Muscle layer of duodenum (tissue), 2 donors: ENCODE results near the gene ORAI3.
"Not testable (repeated sequence)": the region's sequence is repeated elsewhere in the genome, so short reads cannot be mapped to it uniquely, and the experiment has no call there.

ENCODE experiments used
- H3K27ac ChIP-seq: one replicate; pipeline ENCODE4 v1.7.0; 2013; ENCODE audit warnings: mild to moderate bottlenecking, low read length
- H3K27me3 ChIP-seq: one replicate; pipeline ENCODE4 v1.7.0; 2013; ENCODE audit warnings: low read depth, mild to moderate bottlenecking, control low read depth, low read length
- H3K36me3 ChIP-seq, 2 donors: one replicate each; pipeline ENCODE4 v1.7.0; 2013; ENCODE audit warnings: low read length in 2 of 2, control low read depth in 1 of 2, mild to moderate bottlenecking in 1 of 2; ENCODE audit not compliant: insufficient read depth in 2 of 2, control insufficient read depth in 1 of 2
- H3K4me1 ChIP-seq, 2 donors: one replicate each; pipeline ENCODE4 v1.7.0; 2013; ENCODE audit warnings: low read length in 2 of 2, mild to moderate bottlenecking in 2 of 2, control low read depth in 1 of 2, moderate library complexity in 1 of 2; ENCODE audit not compliant: insufficient read depth in 2 of 2, control insufficient read depth in 1 of 2
- H3K4me3 ChIP-seq, 2 donors: one replicate each; pipeline ENCODE4 v1.7.0; 2013; ENCODE audit warnings: low read length in 2 of 2, low read depth in 1 of 2, mild to moderate bottlenecking in 1 of 2
- H3K9me3 ChIP-seq, 2 donors: one replicate each; pipeline ENCODE4 v1.7.0; 2013; ENCODE audit warnings: low read length in 2 of 2, control low read depth in 1 of 2, mild to moderate bottlenecking in 1 of 2; ENCODE audit not compliant: control insufficient read depth in 1 of 2
- donor health status: healthy.

ORAI3 gene

DNA sequence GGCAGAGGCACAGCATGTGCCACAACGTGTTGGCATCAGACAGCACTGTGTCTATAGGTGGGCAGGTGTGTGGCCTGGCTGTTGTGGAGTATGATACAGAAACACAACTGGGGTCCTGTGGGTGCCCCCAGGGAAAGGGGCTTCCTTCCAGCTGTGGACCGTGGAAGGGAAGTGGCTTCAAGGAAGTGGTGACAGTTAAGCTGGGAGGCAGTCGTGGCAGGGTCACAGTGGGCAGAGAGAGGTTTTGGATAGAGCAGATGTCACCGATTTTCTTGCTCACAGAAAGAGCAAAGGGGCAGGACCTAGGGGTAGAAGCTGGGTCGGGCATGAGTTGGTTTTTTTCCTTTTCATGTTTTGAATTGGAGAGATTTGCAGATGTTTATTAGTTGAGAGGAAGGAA, 11.2 kb upstream of the ORAI3 start:
- Histone ChIP-seq H3K27me3 (no peaks in the 10 kb centered on the region), H3K36me3 (peaks cover 4 to 19% of the 10 kb centered on the region in 2 donors), H3K4me1 (peaks cover 4 to 20% of the 10 kb centered on the region in 2 donors), H3K4me3 (no peak overlapping the region), H3K27ac (no peak overlapping the region), H3K9me3 (no peaks in the 10 kb centered on the region)

DNA sequence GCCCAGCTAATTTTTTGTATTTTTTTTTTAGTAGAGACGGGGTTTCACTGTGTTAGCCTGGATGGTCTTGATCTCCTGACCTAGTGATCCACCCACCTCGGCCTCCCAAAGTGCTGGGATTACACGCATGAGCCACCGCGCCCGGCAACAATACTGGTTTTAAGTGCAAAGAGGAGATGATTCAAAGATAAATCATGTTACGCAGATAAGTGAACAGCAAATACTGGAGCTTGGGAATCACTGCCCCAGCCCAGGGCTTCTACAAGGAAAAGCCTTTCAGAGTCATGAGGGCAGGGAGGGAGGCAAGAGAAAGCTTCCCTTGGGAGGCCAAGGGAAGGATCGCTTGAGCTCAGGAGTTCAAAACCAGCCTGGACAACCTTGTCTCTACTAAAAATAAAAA, 9.3 kb upstream of the ORAI3 start:
- not testable (repeated sequence) for H3K4me3 ChIP-seq, H3K9me3 ChIP-seq, H3K27ac ChIP-seq, H3K27me3 ChIP-seq
- peaks cover 4 to 20% of the 10 kb centered on the region in 2 donors for H3K4me1 ChIP-seq
- H3K36me3 ChIP-seq = peaks cover 7 to 27% of the 10 kb centered on the region in 2 donors

DNA sequence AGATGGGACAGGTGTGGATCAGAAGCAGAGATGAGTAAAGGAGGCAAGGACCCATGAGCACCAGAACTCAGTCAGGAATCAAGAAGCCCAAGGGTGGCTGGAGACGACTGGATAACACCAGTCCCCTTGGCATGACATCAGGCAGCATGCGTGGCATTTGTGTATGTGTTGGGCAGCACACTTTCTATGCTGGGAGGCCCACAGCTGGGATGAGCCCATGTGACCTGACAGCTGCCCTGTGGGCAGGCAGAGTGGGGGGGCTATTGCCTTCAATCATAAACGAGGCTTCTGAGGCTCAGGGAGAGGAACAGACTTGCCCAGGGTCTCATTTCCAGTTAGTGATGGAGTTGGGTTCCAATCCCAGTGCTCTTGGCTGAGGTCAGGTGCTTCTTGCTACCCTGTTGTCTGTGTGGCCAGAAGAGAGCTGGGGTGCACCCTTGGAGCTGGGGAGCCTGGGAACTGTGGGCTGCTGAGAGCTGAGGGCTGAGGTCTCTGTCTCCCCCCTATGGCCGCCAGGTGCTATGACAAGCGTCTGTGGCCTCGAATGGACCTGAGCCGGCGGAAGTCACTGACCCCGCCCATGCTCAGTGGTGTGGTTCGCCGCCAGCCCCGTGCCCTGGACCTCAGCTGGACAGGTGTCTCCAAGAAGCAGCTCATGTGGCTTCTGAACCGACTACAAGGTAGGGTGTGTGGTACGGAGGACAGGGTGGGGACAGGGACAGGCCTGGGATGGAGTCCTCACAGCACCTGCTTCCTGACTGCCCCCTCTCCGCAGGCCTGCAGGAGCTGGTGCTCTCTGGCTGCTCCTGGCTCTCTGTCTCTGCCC, 7.1 kb upstream of the ORAI3 start:
- Histone ChIP-seq H3K4me3 (peak overlapping the region in 1 of 2 donors; percentile 3), H3K36me3 (peaks cover 9 to 24% of the 10 kb centered on the region in 2 donors), H3K9me3 (no peaks in the 10 kb centered on the region), H3K4me1 (peaks cover 4 to 20% of the 10 kb centered on the region in 2 donors), H3K27ac (no peak overlapping the region), H3K27me3 (no peaks in the 10 kb centered on the region)

DNA sequence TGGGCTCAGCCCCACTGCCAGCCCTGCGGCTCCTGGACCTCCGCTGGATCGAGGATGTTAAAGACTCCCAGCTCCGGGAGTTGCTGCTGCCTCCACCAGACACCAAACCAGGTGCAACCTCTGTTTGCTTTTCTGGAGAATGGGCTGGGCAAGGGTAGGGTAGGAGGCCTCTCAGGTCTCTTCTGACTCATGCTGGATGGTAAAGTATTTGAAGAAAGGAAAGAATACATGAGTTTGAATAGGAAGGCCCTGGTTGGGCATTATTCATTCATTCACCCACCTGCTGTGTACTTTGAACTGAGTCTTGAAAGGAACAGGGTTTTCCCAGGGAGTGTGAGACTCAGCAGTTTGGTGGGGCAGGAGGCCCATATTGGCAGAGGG, 6.5 kb upstream of the ORAI3 start:
- peak overlapping the region in 1 of 2 donors; percentile 3 for H3K4me3 ChIP-seq
- no peak overlapping the region for H3K27ac ChIP-seq
- H3K27me3 ChIP-seq = no peaks in the 10 kb centered on the region
- H3K36me3 ChIP-seq = peaks cover 6 to 26% of the 10 kb centered on the region in 2 donors
- H3K4me1 ChIP-seq = peaks cover 4 to 19% of the 10 kb centered on the region in 2 donors
- no peaks in the 10 kb centered on the region for H3K9me3 ChIP-seq

DNA sequence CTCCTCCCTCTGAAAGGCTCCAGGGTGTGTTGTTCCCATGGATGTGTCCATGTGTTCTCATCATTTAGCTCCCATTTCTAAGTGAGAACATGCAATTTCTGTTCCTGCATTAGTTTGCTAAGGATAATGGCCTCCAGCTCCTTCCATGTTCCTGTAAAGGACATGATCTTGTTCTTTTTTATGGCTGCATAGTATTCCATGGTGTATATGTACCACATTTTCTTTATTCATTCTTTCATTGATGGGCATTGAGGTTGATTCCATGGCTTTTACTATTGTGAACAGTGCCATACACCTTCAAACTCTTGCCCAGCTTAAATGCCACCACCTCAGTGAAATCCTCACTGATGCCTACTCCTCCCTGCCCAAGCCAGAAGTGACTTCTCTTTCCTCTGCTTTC, 4.5 kb upstream of the ORAI3 start:
- H3K9me3 ChIP-seq = no peaks in the 10 kb centered on the region
- no peak overlapping the region for H3K27ac ChIP-seq
- no peak overlapping the region for H3K4me3 ChIP-seq
- no peaks in the 10 kb centered on the region for H3K27me3 ChIP-seq
- H3K4me1 ChIP-seq = peaks cover 4 to 9% of the 10 kb centered on the region in 2 donors
- H3K36me3 ChIP-seq = peaks cover 6 to 26% of the 10 kb centered on the region in 2 donors

DNA sequence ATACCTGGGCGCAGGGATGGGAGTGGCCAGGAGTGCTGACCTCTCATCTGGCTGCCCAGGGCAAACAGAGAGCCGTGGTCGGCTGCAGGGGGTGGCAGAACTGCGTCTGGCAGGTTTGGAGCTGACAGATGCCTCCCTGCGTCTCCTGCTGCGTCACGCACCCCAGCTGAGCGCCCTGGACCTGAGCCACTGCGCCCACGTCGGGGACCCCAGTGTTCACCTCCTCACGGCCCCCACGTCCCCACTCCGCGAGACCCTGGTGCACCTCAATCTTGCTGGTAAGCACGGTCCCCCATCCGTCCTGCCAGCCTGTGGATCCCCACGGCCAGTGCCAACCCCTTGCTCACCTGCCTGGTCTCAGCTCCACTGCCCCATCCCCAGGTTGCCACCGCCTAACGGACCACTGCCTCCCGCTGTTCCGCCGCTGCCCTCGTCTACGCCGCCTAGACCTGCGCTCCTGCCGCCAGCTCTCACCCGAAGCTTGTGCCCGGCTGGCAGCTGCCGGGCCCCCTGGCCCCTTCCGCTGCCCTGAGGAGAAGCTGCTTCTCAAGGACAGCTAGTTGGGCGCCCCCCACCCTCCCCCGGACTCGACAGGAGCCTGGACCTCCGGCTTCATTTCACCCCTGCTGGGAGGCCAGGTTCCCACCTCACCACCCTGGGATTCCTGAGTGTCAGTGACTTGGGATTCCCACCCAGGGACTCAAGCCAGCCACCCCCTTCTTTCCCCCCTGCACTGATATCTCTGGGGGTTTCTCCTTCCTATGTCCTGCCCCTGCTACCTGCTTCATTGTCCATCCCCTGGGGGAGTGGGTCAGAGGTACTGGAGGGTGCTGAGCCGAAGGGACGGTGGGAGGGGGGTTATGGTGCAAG, 2.0 kb upstream of the ORAI3 start:
- Histone ChIP-seq H3K9me3 (no peaks in the 10 kb centered on the region), H3K27ac (no peak overlapping the region), H3K27me3 (no peaks in the 10 kb centered on the region), H3K4me1 (peaks cover 8 to 29% of the 10 kb centered on the region in 2 donors), H3K36me3 (peaks cover 6 to 23% of the 10 kb centered on the region in 2 donors), H3K4me3 (no peak overlapping the region)

DNA sequence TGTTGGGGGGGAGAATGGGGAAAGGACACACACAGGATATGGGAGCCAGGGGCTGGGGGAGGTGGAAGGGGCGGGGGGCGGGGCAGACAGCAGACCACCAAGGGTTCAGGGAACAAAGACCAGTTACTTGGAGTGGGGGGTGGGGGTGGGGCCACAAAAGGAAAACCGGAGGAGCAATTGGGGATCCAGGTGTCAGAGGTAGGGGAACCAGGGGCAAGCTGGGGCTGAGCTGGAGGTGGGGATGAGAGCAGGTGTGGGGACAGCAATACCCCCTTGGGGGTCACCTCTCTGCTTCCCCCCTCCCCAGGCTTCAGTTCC, 1.4 kb upstream of the ORAI3 start:
- no peak overlapping the region for H3K27ac ChIP-seq
- no peaks in the 10 kb centered on the region for H3K9me3 ChIP-seq
- no peaks in the 10 kb centered on the region for H3K27me3 ChIP-seq
- peaks cover 8 to 27% of the 10 kb centered on the region in 2 donors for H3K4me1 ChIP-seq
- peak overlapping the region in 1 of 2 donors; percentile 93 for H3K4me3 ChIP-seq
- peaks cover 6 to 19% of the 10 kb centered on the region in 2 donors for H3K36me3 ChIP-seq

DNA sequence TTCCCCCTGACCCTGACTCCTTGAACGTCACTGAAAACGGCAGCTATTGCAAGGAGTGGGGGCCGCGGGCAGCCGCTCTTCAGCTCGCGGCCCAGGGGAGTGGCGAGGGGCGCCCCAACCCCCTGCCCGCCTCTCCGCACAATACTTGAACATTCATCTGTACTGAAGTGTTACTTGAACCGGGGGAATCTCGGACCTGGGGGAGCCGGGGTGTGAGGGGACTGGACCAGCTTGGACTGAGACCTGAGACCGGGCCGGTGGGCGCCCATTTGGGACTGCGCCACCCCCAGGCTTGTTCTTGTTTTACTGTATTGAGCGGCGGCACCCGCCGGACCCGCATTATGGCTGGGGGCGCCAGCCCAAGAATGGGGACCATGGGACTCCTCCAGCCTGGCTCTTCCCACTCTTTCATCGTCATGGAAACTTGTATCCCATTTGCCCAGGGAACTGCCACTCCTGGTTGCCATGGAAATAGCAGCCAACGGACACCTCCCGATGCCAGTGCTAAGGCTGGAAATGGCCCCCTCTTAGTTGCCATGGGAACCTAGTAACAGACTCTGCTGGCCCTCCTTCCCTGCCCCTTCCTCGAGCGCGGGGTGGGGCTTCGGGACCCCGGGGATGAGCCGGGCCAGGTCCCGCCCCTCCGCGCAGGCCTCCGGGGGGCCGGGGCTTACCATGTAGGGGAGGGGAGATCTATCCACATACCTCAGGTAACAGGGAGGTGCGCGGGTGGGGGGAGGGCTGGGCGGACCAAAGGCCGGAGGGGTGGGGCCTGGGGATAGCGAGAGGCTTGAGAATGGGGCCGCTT, 805 bp upstream of the ORAI3 start:
- Histone ChIP-seq H3K27me3 (no peaks in the 10 kb centered on the region), H3K27ac (peak overlapping the region; percentile 72), H3K4me1 (peaks cover 8 to 31% of the 10 kb centered on the region in 2 donors), H3K4me3 (peak overlapping the region; percentile 82 to 93), H3K36me3 (peaks cover 6 to 13% of the 10 kb centered on the region in 2 donors), H3K9me3 (no peaks in the 10 kb centered on the region)

DNA sequence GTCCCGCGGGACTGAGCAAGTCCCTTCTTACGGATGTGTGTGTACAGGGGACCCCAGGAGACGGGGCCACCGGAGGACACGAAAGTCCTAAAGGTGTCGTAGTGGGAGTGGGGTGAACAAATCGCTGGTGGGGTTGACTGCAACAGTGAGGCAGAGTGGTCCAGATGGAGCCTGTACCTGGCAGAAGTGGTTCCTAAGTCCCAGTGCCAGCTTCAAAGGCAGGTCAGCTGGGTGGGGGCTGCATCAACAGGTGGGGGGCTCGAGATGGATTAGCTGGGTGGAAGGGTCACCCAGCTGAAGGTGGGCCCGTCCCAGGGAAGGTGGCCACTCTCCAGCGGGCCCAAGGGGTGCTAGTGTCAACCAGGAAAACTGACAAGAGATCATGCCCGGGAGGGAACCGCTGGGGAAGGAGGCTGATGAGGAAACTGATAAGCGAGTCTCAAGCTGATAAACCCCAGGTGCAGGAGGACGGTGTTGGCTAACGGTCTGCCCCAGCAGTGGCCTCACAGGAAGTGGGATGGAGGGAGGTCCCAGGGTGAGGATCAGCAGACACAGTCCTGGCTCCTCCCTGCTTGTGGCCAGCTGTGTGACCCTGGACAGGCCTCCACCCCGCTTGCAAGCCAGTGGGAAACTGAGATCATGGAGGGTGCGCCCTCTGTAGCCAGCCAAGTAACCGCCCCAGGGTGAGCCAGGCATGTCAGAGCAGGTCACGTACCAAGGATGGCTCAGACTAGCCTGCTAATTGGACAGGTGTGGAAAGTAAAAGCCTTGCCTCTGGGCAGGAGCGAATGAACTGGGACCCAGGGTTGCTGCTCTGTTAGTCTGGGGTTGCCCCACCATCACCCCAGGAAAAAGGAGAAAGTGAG, 1.0 kb downstream of the ORAI3 start:
- H3K4me1 ChIP-seq = peaks cover 8 to 45% of the 10 kb centered on the region in 2 donors

DNA sequence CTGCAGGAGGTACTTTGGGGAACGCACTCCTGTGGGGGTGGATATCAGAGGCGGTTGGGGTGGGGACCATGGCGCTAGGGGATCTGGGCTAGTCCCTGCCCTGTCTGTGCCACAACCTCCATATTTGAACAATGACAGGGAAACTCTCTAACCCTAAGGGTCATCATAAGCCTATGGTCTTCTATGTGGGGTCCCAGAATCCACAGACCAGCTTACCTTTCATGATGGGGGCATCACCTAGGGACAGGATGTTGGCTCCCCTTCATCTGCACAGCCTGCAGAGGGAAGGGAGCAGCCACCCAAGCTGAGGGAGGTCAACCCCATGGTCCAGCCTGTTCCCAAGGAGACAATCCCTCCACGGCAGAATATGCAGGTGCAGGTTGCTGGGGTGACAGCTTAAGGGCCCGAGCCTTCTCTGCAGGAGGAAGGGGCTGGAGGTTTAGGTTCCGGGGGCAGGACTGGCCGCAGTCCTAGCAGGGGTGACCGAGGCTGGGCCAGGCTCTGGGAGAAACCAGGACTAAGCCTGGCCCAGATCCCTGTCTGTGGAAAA, 1.7 kb downstream of the ORAI3 start:
- Histone ChIP-seq H3K36me3 (peaks cover 0 to 4% of the 10 kb centered on the region in 2 donors), H3K27ac (peak overlapping the region; percentile 70), H3K27me3 (no peaks in the 10 kb centered on the region), H3K4me3 (peak overlapping the region; percentile 82 to 93), H3K9me3 (no peaks in the 10 kb centered on the region), H3K4me1 (peaks cover 8 to 45% of the 10 kb centered on the region in 2 donors)

More for the DNA sequence above, 1.0 kb downstream of the ORAI3 start:
- Histone ChIP-seq H3K4me3 (peak overlapping the region; percentile 82 to 93), H3K9me3 (no peaks in the 10 kb centered on the region), H3K36me3 (peaks cover 0 to 6% of the 10 kb centered on the region in 2 donors), H3K27me3 (no peaks in the 10 kb centered on the region), H3K27ac (peak overlapping the region; percentile 70)
